Thyroid gland (tissue), 4 donors: ENCODE data around the gene PPFIA3.
A peak's percentile ranks its signal among the peaks of the same experiment; 100 is the strongest.

Experiments
- CTCF ChIP-seq, 6 experiments: fragments of 200-600 bp in 3 of 6; fragments of 450-650 bp in 3 of 6; sonication (generic) in 3 of 6; IDR thresholded peaks; one replicate each; pipeline ENCODE4 v1.5.1; 2016 to 2019; ENCODE audit warnings: antibody characterized with exemption in 6 of 6, mild to moderate bottlenecking in 2 of 6, inconsistent platforms in 1 of 6, moderate library complexity in 1 of 6
- POLR2A ChIP-seq, 2 donors: fragments of 450-650 bp; IDR thresholded peaks; one replicate each; pipeline ENCODE4 v1.6.1; 2017; ENCODE audit warnings: antibody characterized with exemption in 2 of 2, mild to moderate bottlenecking in 2 of 2, moderate library complexity in 1 of 2

GRCh38 chr19:49127674-49128544 is 8.6 kb downstream of the PPFIA3 start:
- TF ChIP-seq CTCF (IDR thresholded peaks at IDR 0.05) (peak in 3 of 6 experiments; percentile 13 to 32 (median 25)), POLR2A (IDR thresholded peaks at IDR 0.05) (peak in 1 of 2 donors; percentile 33)
